RWPE1 (cell line): ENCODE data around the gene TBC1D10B.
A peak's percentile ranks its signal among the peaks of the same experiment; 100 is the strongest.
"Not testable (repeated sequence)": the region's sequence is repeated elsewhere in the genome, so short reads cannot be mapped to it uniquely, and the experiment has no call there.

ENCODE experiments used
- CTCF ChIA-PET: fragments of 350-600 bp; sonication (Branson Sonifier 250); formaldehyde crosslinking; extraction: SDS; loops from one replicate; lab custom pipeline; 2021; lab: Yijun Ruan, JAX
- POLR2A ChIA-PET: fragments of 400-600 bp; formaldehyde crosslinking; extraction: SDS; loops from one replicate; lab custom pipeline; 2020; ENCODE audit warnings: antibody characterized with exemption; ENCODE audit not compliant: low non-redundant PET; lab: Yijun Ruan, JAX
- DNase-seq: peaks from one replicate; pipeline ENCODE4 v3.0.0; 2012; ENCODE audit warnings: low spot score
- H3K27ac ChIP-seq: fragments of 450-650 bp; 2 replicates; pipeline ENCODE4 v1.5.1; 2017
- TF ChIP-seq, protein P1 (sequence below): fragments of 450-650 bp; conservative IDR thresholded peaks from 2 replicates; pipeline ENCODE4 v1.5.1; 2017; ENCODE audit warnings: low read depth, mild to moderate bottlenecking

Gene TBC1D10B

DNA sequence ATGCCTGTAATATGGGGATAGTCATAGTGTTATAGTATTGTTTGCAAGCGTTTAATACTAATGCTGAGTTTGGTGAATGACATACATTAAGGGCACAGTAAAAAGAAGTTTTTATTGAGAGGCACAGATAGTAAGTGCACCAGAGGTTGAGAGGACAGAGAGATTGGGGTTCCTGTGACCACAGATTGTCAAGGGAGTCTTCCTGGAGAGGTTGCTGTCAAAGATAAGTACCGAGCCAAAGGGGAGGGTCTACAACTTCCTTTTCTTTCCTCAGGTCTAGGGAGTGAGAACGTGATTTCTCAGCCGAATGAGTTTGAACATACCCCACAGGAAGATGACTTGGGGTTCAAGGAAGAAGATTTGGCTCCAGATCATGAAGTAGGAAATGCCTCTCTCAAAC lies 26.8 kb upstream of the TBC1D10B start:
- peak overlapping the region; percentile 96 for H3K27ac ChIP-seq
- TF ChIP-seq, protein P1, sequence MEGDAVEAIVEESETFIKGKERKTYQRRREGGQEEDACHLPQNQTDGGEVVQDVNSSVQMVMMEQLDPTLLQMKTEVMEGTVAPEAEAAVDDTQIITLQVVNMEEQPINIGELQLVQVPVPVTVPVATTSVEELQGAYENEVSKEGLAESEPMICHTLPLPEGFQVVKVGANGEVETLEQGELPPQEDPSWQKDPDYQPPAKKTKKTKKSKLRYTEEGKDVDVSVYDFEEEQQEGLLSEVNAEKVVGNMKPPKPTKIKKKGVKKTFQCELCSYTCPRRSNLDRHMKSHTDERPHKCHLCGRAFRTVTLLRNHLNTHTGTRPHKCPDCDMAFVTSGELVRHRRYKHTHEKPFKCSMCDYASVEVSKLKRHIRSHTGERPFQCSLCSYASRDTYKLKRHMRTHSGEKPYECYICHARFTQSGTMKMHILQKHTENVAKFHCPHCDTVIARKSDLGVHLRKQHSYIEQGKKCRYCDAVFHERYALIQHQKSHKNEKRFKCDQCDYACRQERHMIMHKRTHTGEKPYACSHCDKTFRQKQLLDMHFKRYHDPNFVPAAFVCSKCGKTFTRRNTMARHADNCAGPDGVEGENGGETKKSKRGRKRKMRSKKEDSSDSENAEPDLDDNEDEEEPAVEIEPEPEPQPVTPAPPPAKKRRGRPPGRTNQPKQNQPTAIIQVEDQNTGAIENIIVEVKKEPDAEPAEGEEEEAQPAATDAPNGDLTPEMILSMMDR, result no peak
- ChIA-PET POLR2A (no interaction called here), CTCF (no interaction called here)
- DNase-seq, result no peak

DNA sequence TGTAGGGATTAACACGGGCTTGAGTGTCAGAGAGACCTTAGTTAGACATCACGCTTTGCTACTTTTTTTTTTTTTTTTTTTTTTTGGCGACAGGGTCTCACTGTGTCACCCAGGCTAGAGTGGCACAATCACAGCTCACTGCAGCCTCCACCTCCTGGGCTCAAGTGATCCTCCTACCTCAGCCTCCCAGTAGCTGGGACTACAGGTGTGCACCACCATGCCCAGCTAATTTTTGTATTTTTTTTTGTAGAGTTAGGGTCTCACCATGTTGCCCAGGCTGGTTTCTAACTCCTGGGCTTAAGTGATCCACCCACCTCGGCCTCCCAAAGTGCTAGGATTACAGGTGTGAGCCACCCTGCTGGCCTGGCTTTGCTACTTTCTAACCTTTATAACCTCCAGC lies 26.3 kb upstream of the TBC1D10B start:
- POLR2A ChIA-PET, DNase-seq, H3K27ac ChIP-seq, CTCF ChIA-PET: not testable (repeated sequence)

DNA sequence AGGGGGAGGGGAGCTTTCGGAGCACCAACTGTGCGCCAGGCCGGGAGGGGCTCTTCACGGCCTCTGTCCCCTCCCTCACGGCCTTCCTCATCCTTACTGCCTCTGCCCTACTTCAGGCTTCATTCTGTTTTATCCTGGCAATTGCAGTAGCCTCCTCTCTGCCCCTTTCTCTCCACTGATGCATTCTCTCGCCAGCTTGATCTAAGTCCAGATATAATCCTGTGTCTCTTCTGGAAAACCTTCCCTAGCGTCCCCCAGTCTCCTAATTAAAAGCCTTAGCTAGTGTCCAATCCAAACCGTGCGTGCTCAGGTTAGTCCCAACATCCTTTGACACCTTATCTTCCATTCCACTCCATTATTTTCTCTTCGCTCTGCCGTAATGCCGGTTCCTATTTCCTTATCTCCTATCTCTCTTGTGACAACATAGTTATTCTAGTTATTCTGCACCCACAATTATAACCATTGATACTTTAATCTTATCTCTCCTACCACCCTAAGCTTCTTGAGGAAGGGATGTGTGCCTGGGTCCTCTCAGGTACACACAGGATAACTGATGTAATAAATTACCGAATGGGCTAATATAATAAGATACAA lies 25.8 kb upstream of the TBC1D10B start:
- peak overlapping the region; percentile 78 for H3K27ac ChIP-seq
- TF ChIP-seq, protein P1, result no peak
- ChIA-PET CTCF (interaction anchor here (0.6 to 1.5 kb wide), 5 partner anchors 18 to 1281 kb away, joined by 3 to 4 read pairs (median 3); no protein-coding TSS in a partner anchor), POLR2A (interaction anchor here (0.5 to 1.2 kb wide), 2 partner anchors 14 to 18 kb away, joined by 4 to 5 read pairs; no protein-coding TSS in a partner anchor)
- DNase-seq, result no peak

DNA sequence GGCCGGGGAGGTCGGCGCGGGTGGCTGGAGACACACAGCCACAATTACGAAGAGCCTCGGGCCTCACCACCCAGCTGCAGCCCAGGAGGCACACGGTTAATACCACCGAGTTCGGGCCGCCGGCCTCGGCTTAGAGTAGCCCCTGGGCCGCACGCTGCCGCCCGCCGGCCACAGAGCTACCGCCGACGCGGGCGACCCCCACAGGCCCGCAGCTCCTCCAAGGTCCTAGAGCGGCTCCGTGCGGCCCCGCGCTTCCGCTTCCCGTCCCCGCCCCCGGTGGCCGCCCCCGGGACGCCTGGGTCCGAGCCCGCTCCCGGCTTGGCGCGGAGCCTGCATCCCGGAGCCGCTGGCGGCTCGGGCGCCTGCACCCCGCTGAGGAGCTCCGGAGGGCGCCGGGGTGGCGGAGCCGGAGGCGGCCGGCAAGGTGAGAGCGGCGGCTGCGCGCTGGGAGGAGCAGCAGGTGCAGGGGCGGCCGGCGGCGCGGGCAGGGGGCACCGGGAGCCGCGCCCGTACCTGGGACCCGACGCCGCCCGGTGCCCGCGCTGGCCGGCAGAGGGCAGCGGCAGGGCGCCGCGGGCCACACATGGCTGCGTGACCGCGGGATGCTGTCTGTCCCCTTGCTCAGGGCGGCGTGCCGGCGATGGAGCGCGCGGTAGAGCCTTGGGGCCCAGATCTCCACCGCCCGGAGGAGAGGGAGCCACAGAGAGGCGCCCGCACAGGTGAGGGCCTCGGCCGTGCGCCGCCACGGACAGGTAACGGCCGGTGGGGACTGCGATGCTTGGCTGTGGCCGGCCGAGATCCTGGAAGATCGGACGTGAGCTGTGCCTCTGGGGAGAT lies 25.1 kb upstream of the TBC1D10B start, which contains the start of gene ZNF48:
ZNF48 (plus strand) TSS at position 266 of the 837 bp plus-strand sequence; CDS start at position 641, 375 bp downstream.
- TF ChIP-seq, protein P1, result peak; percentile 76
- POLR2A ChIA-PET, result interaction anchor here (0.5 to 1.2 kb wide), 2 partner anchors 14 to 17 kb away, joined by 4 to 5 read pairs; no protein-coding TSS in a partner anchor
- peak within 1 kb of the TSS; percentile 78 for H3K27ac ChIP-seq
- peak; percentile 38 for DNase-seq
- CTCF ChIA-PET, result interaction anchor here (0.6 to 1.5 kb wide), 7 partner anchors 14 to 1280 kb away, joined by 3 to 4 read pairs (median 3); no protein-coding TSS in a partner anchor

DNA sequence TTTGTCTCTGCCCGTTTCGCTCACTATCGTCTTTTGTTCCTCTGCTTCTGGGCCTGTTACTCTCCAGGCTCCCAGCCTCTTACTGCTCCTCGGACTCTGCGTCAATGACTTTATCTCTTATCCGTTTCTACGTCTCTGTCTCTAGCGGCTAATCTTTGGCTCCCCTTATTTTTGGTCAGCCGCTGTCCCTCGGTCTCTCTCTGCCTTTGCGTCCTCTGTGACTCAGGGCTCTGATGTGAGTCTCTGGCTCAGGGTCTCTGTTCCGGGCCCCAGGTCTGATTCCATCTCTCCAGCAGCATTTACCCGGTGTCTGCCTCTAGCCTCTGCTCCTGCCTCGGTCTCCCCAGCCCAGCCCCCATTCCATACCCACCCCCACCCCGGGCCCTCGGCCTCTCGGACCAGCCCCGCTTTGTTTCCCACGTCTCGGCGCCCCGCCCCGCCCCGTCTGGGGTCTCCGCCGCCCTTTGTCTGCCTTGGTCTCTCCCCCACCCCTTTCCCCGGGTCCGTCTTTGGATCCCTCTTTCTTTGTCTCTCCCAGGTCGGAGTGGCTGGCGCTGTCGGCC lies 24.4 kb upstream of the TBC1D10B start:
- POLR2A ChIA-PET, result no interaction called here
- CTCF ChIA-PET, result interaction anchor here (0.6 to 1.5 kb wide), 4 partner anchors 15 to 234 kb away, joined by 3 to 4 read pairs (median 4); no protein-coding TSS in a partner anchor
- TF ChIP-seq, protein P1, result no peak
- H3K27ac ChIP-seq, result peak overlapping the region; percentile 78
- no peak for DNase-seq

DNA sequence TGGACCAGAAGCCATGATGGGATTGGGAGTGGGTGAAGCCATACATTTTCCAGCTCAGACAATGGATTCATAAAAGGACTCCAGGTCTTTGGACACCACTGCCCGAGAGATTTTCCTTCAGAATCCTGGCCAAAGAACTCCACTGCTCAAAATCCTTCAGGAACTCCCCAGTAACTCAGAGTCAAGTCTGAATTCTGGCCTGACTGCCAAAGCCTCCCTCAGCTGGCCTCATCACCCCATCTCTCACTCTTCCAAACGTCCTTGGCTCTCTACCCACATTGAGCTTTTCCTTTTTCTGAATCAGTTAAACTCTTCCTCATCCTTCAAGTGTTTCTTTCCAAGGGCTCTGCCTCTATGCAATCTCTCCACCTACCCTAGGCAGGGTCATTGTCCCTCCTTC lies 13.2 kb upstream of the TBC1D10B start:
- ChIA-PET CTCF (no interaction called here), POLR2A (interaction anchor here (1.1 kb wide), 1 partner anchor 13 kb away, joined by 3 read pairs; no protein-coding TSS in a partner anchor)
- TF ChIP-seq, protein P1, result no peak
- DNase-seq, result no peak
- H3K27ac ChIP-seq, result no peak overlapping the region
